ENCODE data around the gene MAML2.

MAML2 gene

DNA sequence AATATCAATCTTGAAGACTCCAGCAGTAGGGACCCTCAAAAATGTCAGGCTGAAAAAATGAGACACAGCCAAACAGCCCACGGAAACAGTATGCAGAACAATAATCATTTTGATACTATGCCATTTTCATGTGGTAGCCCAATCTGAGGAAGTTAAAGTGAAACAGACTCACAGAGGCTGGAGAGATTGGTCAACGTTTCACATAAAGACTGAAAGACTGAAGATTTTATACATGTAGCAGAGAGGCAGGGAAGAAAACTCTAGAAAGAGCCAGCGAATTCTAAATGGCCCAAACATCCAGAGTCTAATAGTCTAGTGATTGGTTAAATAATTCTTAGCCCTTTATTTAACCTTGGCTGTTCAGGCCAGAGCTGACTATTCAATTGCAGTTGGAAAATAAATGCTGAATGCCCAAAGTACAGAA, 49.4 kb downstream of the MAML2 start:
- H2BK120ac ChIP-seq (ENCODE audit: low read depth, low read length) = no peak overlapping the region
- no peaks in the 10 kb centered on the region for H3K79me1 ChIP-seq (ENCODE audit: low read length)
- H3K56ac ChIP-seq (ENCODE audit: low read length) = no peak overlapping the region
- no CpG with 5 or more reads among the region's 3 CpGs for WGBS (ENCODE audit: extremely low coverage, insufficient coverage, low lambda C conversion rate)
- no peak overlapping the region for H3K4me3 ChIP-seq (ENCODE audit: low read length)
- no peak overlapping the region for H3K18ac ChIP-seq (ENCODE audit: low read length)
- no peaks in the 10 kb centered on the region for H3K27me3 ChIP-seq (ENCODE audit: insufficient read depth, low read length, poor library complexity)
- no peak overlapping the region for H3K4me2 ChIP-seq (ENCODE audit: low read length)
- H3K4ac ChIP-seq (ENCODE audit: low read depth, low read length) = no peak overlapping the region
- no peak for DNase-seq
- no peak overlapping the region for H3K23ac ChIP-seq (ENCODE audit: low read length)
- no peak overlapping the region for H2BK5ac ChIP-seq (ENCODE audit: low read length)
- no peak overlapping the region for H3K9ac ChIP-seq (ENCODE audit: low read length)
- H3K4me1 ChIP-seq (ENCODE audit: control insufficient read depth, low read depth, low read length) = no peaks in the 10 kb centered on the region
- H2BK15ac ChIP-seq (replicated peaks; ENCODE audit: low read depth) = no peak overlapping the region
- no peaks in the 10 kb centered on the region for H3K79me2 ChIP-seq (ENCODE audit: control insufficient read depth, insufficient read depth, low read length)
- no peaks in the 10 kb centered on the region for H3K36me3 ChIP-seq (ENCODE audit: control insufficient read depth, insufficient read depth, low read length)
- no peak overlapping the region for H3K27ac ChIP-seq (ENCODE audit: low read depth, low read length)
- H4K8ac ChIP-seq (ENCODE audit: low read depth, low read length) = no peak overlapping the region
- H2AK5ac ChIP-seq (ENCODE audit: low read length) = no peak overlapping the region
- no peak overlapping the region for H4K5ac ChIP-seq (ENCODE audit: low read length)

DNA sequence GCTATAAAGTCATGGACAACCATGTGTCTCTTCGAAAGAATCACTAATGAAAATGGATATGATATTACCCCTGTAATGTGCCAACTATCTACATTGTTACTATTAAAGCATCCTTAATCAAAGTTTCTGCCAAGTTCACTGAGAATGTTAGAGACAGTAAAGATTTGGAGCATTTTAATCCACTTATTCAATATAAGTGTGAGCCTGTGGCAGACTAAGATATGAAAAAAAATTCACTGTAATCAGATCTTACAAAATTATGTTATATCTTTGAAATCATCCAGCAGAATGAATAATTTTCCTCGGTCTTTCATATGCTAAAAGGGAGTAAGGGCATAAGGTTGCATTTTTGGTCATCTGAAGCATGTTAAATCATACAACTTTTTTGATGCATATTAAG, 49.9 kb downstream of the MAML2 start:
- H2AK5ac ChIP-seq (ENCODE audit: low read length) = no peak overlapping the region
- no peak overlapping the region for H3K27ac ChIP-seq (ENCODE audit: low read depth, low read length)
- H3K23ac ChIP-seq (ENCODE audit: low read length) = no peak overlapping the region
- H3K4ac ChIP-seq (ENCODE audit: low read depth, low read length) = no peak overlapping the region
- no peak overlapping the region for H3K4me2 ChIP-seq (ENCODE audit: low read length)
- H3K9ac ChIP-seq (ENCODE audit: low read length) = no peak overlapping the region
- no peak overlapping the region for H2BK15ac ChIP-seq (replicated peaks; ENCODE audit: low read depth)
- H2BK5ac ChIP-seq (ENCODE audit: low read length) = no peak overlapping the region
- no peak overlapping the region for H3K18ac ChIP-seq (ENCODE audit: low read length)
- H4K5ac ChIP-seq (ENCODE audit: low read length) = no peak overlapping the region
- no peak overlapping the region for H3K4me3 ChIP-seq (ENCODE audit: low read length)
- H3K79me1 ChIP-seq (ENCODE audit: low read length) = no peaks in the 10 kb centered on the region
- no peak overlapping the region for H4K8ac ChIP-seq (ENCODE audit: low read depth, low read length)
- WGBS (ENCODE audit: extremely low coverage, insufficient coverage, low lambda C conversion rate) = no CpG with 5 or more reads among the region's 2 CpGs
- H3K56ac ChIP-seq (ENCODE audit: low read length) = no peak overlapping the region
- DNase-seq = no peak
- H3K4me1 ChIP-seq (ENCODE audit: control insufficient read depth, low read depth, low read length) = no peaks in the 10 kb centered on the region
- H2BK120ac ChIP-seq (ENCODE audit: low read depth, low read length) = no peak overlapping the region
- H3K36me3 ChIP-seq (ENCODE audit: control insufficient read depth, insufficient read depth, low read length) = no peaks in the 10 kb centered on the region
- H3K27me3 ChIP-seq (ENCODE audit: insufficient read depth, low read length, poor library complexity) = no peaks in the 10 kb centered on the region
- H3K79me2 ChIP-seq (ENCODE audit: control insufficient read depth, insufficient read depth, low read length) = no peaks in the 10 kb centered on the region

DNA sequence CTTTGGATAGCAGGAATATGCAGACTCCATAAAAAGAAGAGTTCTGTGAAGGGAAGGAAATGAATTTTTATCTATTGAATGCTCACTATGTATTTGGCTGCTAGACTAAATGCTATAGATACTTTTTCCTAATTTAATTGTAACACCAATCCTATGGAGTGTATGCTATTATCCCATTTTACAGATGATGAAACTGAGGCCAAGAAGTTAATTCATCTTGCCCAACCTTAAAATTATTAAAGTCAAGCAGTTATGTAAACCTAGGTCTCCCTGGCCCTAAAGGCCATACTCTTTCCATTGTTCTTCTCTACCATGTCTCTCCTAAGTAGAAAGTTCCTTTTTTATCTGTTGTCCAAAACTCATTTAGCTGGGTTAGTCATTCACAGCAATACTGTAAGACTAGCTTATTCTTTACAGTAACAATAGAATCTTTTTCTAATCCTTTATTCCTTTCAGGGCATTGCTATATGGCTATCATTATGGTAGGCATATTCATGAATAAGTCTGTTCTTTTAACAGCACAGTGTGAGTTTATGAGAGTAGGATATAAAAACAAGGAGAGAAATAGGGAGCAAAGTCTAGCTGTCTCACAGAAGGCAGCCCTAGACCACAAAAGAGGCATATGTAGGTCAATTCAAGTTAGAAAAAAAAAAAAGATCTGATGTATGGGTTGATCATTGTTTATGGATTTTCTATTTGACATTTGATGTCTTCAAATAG, 50.5 kb downstream of the MAML2 start:
- H2BK15ac ChIP-seq (replicated peaks; ENCODE audit: low read depth) = no peak overlapping the region
- DNase-seq = no peak
- no peak overlapping the region for H3K56ac ChIP-seq (ENCODE audit: low read length)
- no peak overlapping the region for H2AK5ac ChIP-seq (ENCODE audit: low read length)
- H3K4me1 ChIP-seq (ENCODE audit: control insufficient read depth, low read depth, low read length) = no peaks in the 10 kb centered on the region
- H3K4me3 ChIP-seq (ENCODE audit: low read length) = no peak overlapping the region
- no peaks in the 10 kb centered on the region for H3K27me3 ChIP-seq (ENCODE audit: insufficient read depth, low read length, poor library complexity)
- H2BK120ac ChIP-seq (ENCODE audit: low read depth, low read length) = no peak overlapping the region
- no peak overlapping the region for H3K4ac ChIP-seq (ENCODE audit: low read depth, low read length)
- no peak overlapping the region for H4K8ac ChIP-seq (ENCODE audit: low read depth, low read length)
- H3K9ac ChIP-seq (ENCODE audit: low read length) = no peak overlapping the region
- no peak overlapping the region for H3K18ac ChIP-seq (ENCODE audit: low read length)
- no peaks in the 10 kb centered on the region for H3K79me2 ChIP-seq (ENCODE audit: control insufficient read depth, insufficient read depth, low read length)
- H2BK5ac ChIP-seq (ENCODE audit: low read length) = no peak overlapping the region
- no peak overlapping the region for H4K5ac ChIP-seq (ENCODE audit: low read length)
- H3K79me1 ChIP-seq (ENCODE audit: low read length) = no peaks in the 10 kb centered on the region
- no peak overlapping the region for H3K4me2 ChIP-seq (ENCODE audit: low read length)
- H3K36me3 ChIP-seq (ENCODE audit: control insufficient read depth, insufficient read depth, low read length) = no peaks in the 10 kb centered on the region
- no peak overlapping the region for H3K27ac ChIP-seq (ENCODE audit: low read depth, low read length)
- H3K23ac ChIP-seq (ENCODE audit: low read length) = no peak overlapping the region

DNA sequence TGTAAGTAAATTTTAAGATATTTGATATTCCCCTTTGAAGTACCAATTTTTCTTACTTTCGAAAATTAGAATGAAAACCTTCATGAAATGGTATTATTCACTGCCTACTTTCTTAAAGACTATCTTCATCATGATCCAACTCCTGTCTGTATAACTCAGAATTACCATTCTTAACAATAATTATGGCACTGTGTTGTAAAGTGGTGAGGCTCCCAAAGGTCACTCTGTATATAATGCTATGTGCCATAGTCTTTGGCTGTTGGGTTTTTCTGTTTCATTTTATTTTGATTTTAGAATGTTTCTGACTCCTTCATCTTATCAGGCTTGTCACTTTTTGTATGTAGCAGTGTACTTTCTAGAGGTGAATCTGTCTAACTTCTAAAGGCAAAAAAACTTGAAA, 52.4 kb downstream of the MAML2 start:
- H3K4ac ChIP-seq (ENCODE audit: low read depth, low read length) = no peak overlapping the region

DNA sequence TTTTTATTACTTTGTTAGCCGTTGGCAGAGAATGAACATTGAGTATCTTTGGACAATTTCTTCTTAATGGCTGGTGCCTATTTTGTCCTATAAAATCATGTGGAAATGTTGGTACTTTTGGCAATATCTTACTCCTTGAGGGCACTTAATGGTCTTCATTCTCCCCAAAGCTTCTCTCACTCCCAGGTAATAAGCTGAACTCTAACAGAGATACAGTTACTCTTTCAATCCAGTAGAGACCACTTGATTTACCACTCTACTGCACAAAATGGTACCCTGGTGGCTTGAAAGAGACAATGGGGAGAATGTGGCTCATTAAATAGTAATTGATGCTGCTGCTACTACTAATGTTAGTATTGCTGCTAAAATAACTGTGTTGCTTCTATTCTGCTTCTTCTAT, 53.0 kb downstream of the MAML2 start:
- Histone ChIP-seq H4K8ac (ENCODE audit: low read depth, low read length) (no peak overlapping the region), H3K36me3 (ENCODE audit: control insufficient read depth, insufficient read depth, low read length) (no peaks in the 10 kb centered on the region), H3K4me1 (ENCODE audit: control insufficient read depth, low read depth, low read length) (no peaks in the 10 kb centered on the region), H2BK120ac (ENCODE audit: low read depth, low read length) (no peak overlapping the region), H4K5ac (ENCODE audit: low read length) (no peak overlapping the region), H3K9ac (ENCODE audit: low read length) (no peak overlapping the region), H3K23ac (ENCODE audit: low read length) (no peak overlapping the region), H3K27me3 (ENCODE audit: insufficient read depth, low read length, poor library complexity) (no peaks in the 10 kb centered on the region), H3K79me1 (ENCODE audit: low read length) (no peaks in the 10 kb centered on the region), H3K56ac (ENCODE audit: low read length) (no peak overlapping the region), H2BK5ac (ENCODE audit: low read length) (no peak overlapping the region), H3K79me2 (ENCODE audit: control insufficient read depth, insufficient read depth, low read length) (no peaks in the 10 kb centered on the region), H3K4me3 (ENCODE audit: low read length) (no peak overlapping the region), H3K4ac (ENCODE audit: low read depth, low read length) (no peak overlapping the region), H3K4me2 (ENCODE audit: low read length) (no peak overlapping the region), H2AK5ac (ENCODE audit: low read length) (no peak overlapping the region), H3K18ac (ENCODE audit: low read length) (no peak overlapping the region), H2BK15ac (replicated peaks; ENCODE audit: low read depth) (no peak overlapping the region), H3K27ac (ENCODE audit: low read depth, low read length) (no peak overlapping the region)
- WGBS (ENCODE audit: extremely low coverage, insufficient coverage, low lambda C conversion rate) = no CpG with 5 or more reads among the region's 1 CpG
- DNase-seq = no peak

More for the DNA sequence above, 52.4 kb downstream of the MAML2 start:
- H2BK5ac ChIP-seq (ENCODE audit: low read length) = no peak overlapping the region
- no peak overlapping the region for H2BK120ac ChIP-seq (ENCODE audit: low read depth, low read length)
- H3K27me3 ChIP-seq (ENCODE audit: insufficient read depth, low read length, poor library complexity) = no peaks in the 10 kb centered on the region
- no peaks in the 10 kb centered on the region for H3K36me3 ChIP-seq (ENCODE audit: control insufficient read depth, insufficient read depth, low read length)
- H3K79me1 ChIP-seq (ENCODE audit: low read length) = no peaks in the 10 kb centered on the region
- H3K79me2 ChIP-seq (ENCODE audit: control insufficient read depth, insufficient read depth, low read length) = no peaks in the 10 kb centered on the region
- no peak overlapping the region for H3K9ac ChIP-seq (ENCODE audit: low read length)
- no peak overlapping the region for H4K5ac ChIP-seq (ENCODE audit: low read length)
- no peaks in the 10 kb centered on the region for H3K4me1 ChIP-seq (ENCODE audit: control insufficient read depth, low read depth, low read length)
- no peak overlapping the region for H4K8ac ChIP-seq (ENCODE audit: low read depth, low read length)
- H2BK15ac ChIP-seq (replicated peaks; ENCODE audit: low read depth) = no peak overlapping the region
- no peak for DNase-seq
- no peak overlapping the region for H3K56ac ChIP-seq (ENCODE audit: low read length)
- WGBS (ENCODE audit: extremely low coverage, insufficient coverage, low lambda C conversion rate) = no CpG with 5 or more reads among the region's 1 CpG
- no peak overlapping the region for H2AK5ac ChIP-seq (ENCODE audit: low read length)
- H3K18ac ChIP-seq (ENCODE audit: low read length) = no peak overlapping the region
- H3K4me2 ChIP-seq (ENCODE audit: low read length) = no peak overlapping the region
- H3K23ac ChIP-seq (ENCODE audit: low read length) = no peak overlapping the region
- no peak overlapping the region for H3K4me3 ChIP-seq (ENCODE audit: low read length)
- no peak overlapping the region for H3K27ac ChIP-seq (ENCODE audit: low read depth, low read length)

DNA sequence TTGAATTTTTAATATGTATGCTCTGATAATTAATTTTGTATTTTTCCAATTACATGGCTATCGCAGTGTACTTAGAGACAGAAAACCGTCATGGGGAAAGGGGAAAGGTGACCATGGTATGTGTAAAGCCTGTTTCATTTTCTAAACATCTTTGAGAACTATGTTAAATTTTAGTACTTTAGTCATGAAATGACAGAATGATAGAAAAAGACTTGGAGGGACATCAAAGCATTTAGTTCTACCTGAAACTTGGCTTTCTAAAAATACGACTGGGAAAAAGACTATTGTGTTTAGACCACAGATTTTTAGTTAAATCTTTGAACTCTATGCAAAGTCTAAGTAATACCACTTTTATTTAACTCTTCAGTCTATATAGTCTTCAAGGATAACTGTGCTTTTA, 54.1 kb downstream of the MAML2 start:
- H3K79me2 ChIP-seq (ENCODE audit: control insufficient read depth, insufficient read depth, low read length) = no peaks in the 10 kb centered on the region
- no peak overlapping the region for H3K4me3 ChIP-seq (ENCODE audit: low read length)
- no peak for DNase-seq
- no peak overlapping the region for H2AK5ac ChIP-seq (ENCODE audit: low read length)
- H2BK5ac ChIP-seq (ENCODE audit: low read length) = no peak overlapping the region
- no peak overlapping the region for H2BK15ac ChIP-seq (replicated peaks; ENCODE audit: low read depth)
- no peaks in the 10 kb centered on the region for H3K79me1 ChIP-seq (ENCODE audit: low read length)
- H2BK120ac ChIP-seq (ENCODE audit: low read depth, low read length) = no peak overlapping the region
- no peak overlapping the region for H3K18ac ChIP-seq (ENCODE audit: low read length)
- H3K9ac ChIP-seq (ENCODE audit: low read length) = no peak overlapping the region
- no peak overlapping the region for H3K23ac ChIP-seq (ENCODE audit: low read length)
- H3K4me1 ChIP-seq (ENCODE audit: control insufficient read depth, low read depth, low read length) = no peaks in the 10 kb centered on the region
- no peaks in the 10 kb centered on the region for H3K27me3 ChIP-seq (ENCODE audit: insufficient read depth, low read length, poor library complexity)
- H3K4ac ChIP-seq (ENCODE audit: low read depth, low read length) = no peak overlapping the region
- H4K5ac ChIP-seq (ENCODE audit: low read length) = no peak overlapping the region
- no peak overlapping the region for H3K56ac ChIP-seq (ENCODE audit: low read length)
- no peaks in the 10 kb centered on the region for H3K36me3 ChIP-seq (ENCODE audit: control insufficient read depth, insufficient read depth, low read length)
- no peak overlapping the region for H3K4me2 ChIP-seq (ENCODE audit: low read length)
- no peak overlapping the region for H4K8ac ChIP-seq (ENCODE audit: low read depth, low read length)
- no CpG with 5 or more reads among the region's 3 CpGs for WGBS (ENCODE audit: extremely low coverage, insufficient coverage, low lambda C conversion rate)
- H3K27ac ChIP-seq (ENCODE audit: low read depth, low read length) = no peak overlapping the region
